Measurements from ENCODE around the gene PPFIA4. TPM values are rescaled to one million over a fixed set of nuclear protein-coding genes. Genes with fewer than 3 reads are reported as not detected.

The PPFIA4 gene
- total and polyA plus RNA-seq, 9 of the 15 experiments (the other 6 are each of a cell fraction or from before 2014, with no cell fraction given), result 0.07 to 12.0 (median 0.70) TPM

GRCh38 chr1:203026031-203026665, at the start of gene PPFIA4 (continued):
- TF ChIP-seq, protein P1, sequence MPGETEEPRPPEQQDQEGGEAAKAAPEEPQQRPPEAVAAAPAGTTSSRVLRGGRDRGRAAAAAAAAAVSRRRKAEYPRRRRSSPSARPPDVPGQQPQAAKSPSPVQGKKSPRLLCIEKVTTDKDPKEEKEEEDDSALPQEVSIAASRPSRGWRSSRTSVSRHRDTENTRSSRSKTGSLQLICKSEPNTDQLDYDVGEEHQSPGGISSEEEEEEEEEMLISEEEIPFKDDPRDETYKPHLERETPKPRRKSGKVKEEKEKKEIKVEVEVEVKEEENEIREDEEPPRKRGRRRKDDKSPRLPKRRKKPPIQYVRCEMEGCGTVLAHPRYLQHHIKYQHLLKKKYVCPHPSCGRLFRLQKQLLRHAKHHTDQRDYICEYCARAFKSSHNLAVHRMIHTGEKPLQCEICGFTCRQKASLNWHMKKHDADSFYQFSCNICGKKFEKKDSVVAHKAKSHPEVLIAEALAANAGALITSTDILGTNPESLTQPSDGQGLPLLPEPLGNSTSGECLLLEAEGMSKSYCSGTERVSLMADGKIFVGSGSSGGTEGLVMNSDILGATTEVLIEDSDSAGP (CRISPR knock-in tag; IDR thresholded peaks at IDR 0.05), result peak; percentile 55; the same call in 1 of the 2 replicates
- TF ChIP-seq TCF7 (IDR thresholded peaks at IDR 0.05; ENCODE audit: borderline replicate concordance), result no peak; the same call in 1 of the 2 replicates
- TF ChIP-seq RFX5 (IDR thresholded peaks at IDR 0.05; ENCODE audit: low read depth, low read length), result no peak
- TF ChIP-seq NRF1 (conservative IDR thresholded peaks at IDR 0.05 in 1 of 2, IDR thresholded peaks at IDR 0.05 in 1 of 2), result peak; percentile 67 to 70
- TF ChIP-seq MAFF (IDR thresholded peaks at IDR 0.05; ENCODE audit: low read length), result no peak
- TF ChIP-seq SREBF1 (IDR thresholded peaks at IDR 0.05; ENCODE audit: borderline replicate concordance, low read depth, low read length), result no peak
- TF ChIP-seq NFATC3 (IDR thresholded peaks at IDR 0.05), result 0 out of 2 replicates have a peak, but pooled peaks have one; percentile 34
- TF ChIP-seq, protein P2, sequence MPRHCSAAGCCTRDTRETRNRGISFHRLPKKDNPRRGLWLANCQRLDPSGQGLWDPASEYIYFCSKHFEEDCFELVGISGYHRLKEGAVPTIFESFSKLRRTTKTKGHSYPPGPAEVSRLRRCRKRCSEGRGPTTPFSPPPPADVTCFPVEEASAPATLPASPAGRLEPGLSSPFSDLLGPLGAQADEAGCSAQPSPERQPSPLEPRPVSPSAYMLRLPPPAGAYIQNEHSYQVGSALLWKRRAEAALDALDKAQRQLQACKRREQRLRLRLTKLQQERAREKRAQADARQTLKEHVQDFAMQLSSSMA (CRISPR knock-in tag; IDR thresholded peaks at IDR 0.05), result no peak
- peak; percentile 93 for TF ChIP-seq VEZF1 (CRISPR knock-in tag; IDR thresholded peaks at IDR 0.05)
- TF ChIP-seq USF2 (CRISPR knock-in tag; IDR thresholded peaks at IDR 0.05), result peak; percentile 96
- TF ChIP-seq PPARD (CRISPR knock-in tag; IDR thresholded peaks at IDR 0.05), result no peak
- TF ChIP-seq POU5F1 (IDR thresholded peaks at IDR 0.05; ENCODE audit: borderline replicate concordance, low read depth, low read length, partially characterized antibody), result no peak
- TF ChIP-seq ZZZ3 (IDR thresholded peaks at IDR 0.05), result no peak
- TF ChIP-seq, protein P3, sequence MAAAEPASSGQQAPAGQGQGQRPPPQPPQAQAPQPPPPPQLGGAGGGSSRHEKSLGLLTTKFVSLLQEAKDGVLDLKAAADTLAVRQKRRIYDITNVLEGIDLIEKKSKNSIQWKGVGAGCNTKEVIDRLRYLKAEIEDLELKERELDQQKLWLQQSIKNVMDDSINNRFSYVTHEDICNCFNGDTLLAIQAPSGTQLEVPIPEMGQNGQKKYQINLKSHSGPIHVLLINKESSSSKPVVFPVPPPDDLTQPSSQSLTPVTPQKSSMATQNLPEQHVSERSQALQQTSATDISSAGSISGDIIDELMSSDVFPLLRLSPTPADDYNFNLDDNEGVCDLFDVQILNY (CRISPR knock-in tag; IDR thresholded peaks at IDR 0.05), result peak; percentile 79; the same call in 1 of the 2 replicates
- TF ChIP-seq ZNF778 (CRISPR knock-in tag; IDR thresholded peaks at IDR 0.05), result no peak
- peak; percentile 85 for TF ChIP-seq BCL6 (CRISPR knock-in tag; IDR thresholded peaks at IDR 0.05)
- no peak for TF ChIP-seq SIN3B (IDR thresholded peaks at IDR 0.05; ENCODE audit: low read depth)
- TF ChIP-seq RBM25 (IDR thresholded peaks at IDR 0.05; ENCODE audit: low read depth, low read length, severe bottlenecking), result no peak
- TF ChIP-seq FOXM1 (IDR thresholded peaks at IDR 0.05; ENCODE audit: low read depth), result no peak; the same call in 1 of the 2 replicates
- TF ChIP-seq FOXM1 (CRISPR knock-in tag; IDR thresholded peaks at IDR 0.05; ENCODE audit: low read depth), result peak; percentile 86; the same call in 1 of the 2 replicates
- TF ChIP-seq, protein P4, sequence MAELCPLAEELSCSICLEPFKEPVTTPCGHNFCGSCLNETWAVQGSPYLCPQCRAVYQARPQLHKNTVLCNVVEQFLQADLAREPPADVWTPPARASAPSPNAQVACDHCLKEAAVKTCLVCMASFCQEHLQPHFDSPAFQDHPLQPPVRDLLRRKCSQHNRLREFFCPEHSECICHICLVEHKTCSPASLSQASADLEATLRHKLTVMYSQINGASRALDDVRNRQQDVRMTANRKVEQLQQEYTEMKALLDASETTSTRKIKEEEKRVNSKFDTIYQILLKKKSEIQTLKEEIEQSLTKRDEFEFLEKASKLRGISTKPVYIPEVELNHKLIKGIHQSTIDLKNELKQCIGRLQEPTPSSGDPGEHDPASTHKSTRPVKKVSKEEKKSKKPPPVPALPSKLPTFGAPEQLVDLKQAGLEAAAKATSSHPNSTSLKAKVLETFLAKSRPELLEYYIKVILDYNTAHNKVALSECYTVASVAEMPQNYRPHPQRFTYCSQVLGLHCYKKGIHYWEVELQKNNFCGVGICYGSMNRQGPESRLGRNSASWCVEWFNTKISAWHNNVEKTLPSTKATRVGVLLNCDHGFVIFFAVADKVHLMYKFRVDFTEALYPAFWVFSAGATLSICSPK (IDR thresholded peaks at IDR 0.05; ENCODE audit: borderline replicate concordance), result no peak
- no peak for TF ChIP-seq ZNF121 (CRISPR knock-in tag; conservative IDR thresholded peaks at IDR 0.05)
